ENCODE data around the gene PPIB.

PPIB gene

GRCh38 chr15:64141798-64142512 is 20.9 kb downstream of the PPIB start:
- Histone ChIP-seq H3K27ac (ENCODE audit: low read depth, low read length) (no peak overlapping the region), H3K4me1 (ENCODE audit: control insufficient read depth, low read depth, low read length) (no peaks in the 10 kb centered on the region), H3K4ac (ENCODE audit: low read depth, low read length) (no peak overlapping the region), H3K79me1 (ENCODE audit: low read length) (no peaks in the 10 kb centered on the region), H3K18ac (ENCODE audit: low read length) (no peak overlapping the region), H3K23ac (ENCODE audit: low read length) (no peak overlapping the region), H3K56ac (ENCODE audit: low read length) (no peak overlapping the region), H3K27me3 (ENCODE audit: insufficient read depth, low read length, poor library complexity) (no peaks in the 10 kb centered on the region), H2BK15ac (replicated peaks; ENCODE audit: low read depth) (no peak overlapping the region), H4K8ac (ENCODE audit: low read depth, low read length) (no peak overlapping the region), H2BK120ac (ENCODE audit: low read depth, low read length) (no peak overlapping the region), H3K4me2 (ENCODE audit: low read length) (no peak overlapping the region), H2AK5ac (ENCODE audit: low read length) (no peak overlapping the region), H2BK5ac (ENCODE audit: low read length) (no peak overlapping the region), H4K5ac (ENCODE audit: low read length) (no peak overlapping the region), H3K36me3 (ENCODE audit: control insufficient read depth, insufficient read depth, low read length) (peaks cover 2% of the 10 kb centered on the region), H3K79me2 (ENCODE audit: control insufficient read depth, insufficient read depth, low read length) (no peaks in the 10 kb centered on the region), H3K4me3 (ENCODE audit: low read length) (no peak overlapping the region), H3K9ac (ENCODE audit: low read length) (no peak overlapping the region)
- no CpG with 5 or more reads among the region's 8 CpGs for WGBS (ENCODE audit: extremely low coverage, insufficient coverage, low lambda C conversion rate)
- no peak for DNase-seq

- no CpG with 5 or more reads among the region's 4 CpGs for WGBS (ENCODE audit: extremely low coverage, insufficient coverage, low lambda C conversion rate)
Measured at GRCh38 chr15:64138331-64138941, 24.4 kb downstream of the PPIB start.

GRCh38 chr15:64137226-64137833 is 25.5 kb downstream of the PPIB start:
- Histone ChIP-seq H3K18ac (ENCODE audit: low read length) (no peak overlapping the region), H3K27ac (ENCODE audit: low read depth, low read length) (no peak overlapping the region), H2BK5ac (ENCODE audit: low read length) (no peak overlapping the region), H3K4me1 (ENCODE audit: control insufficient read depth, low read depth, low read length) (no peaks in the 10 kb centered on the region), H3K4me3 (ENCODE audit: low read length) (no peak overlapping the region), H3K36me3 (ENCODE audit: control insufficient read depth, insufficient read depth, low read length) (peaks cover 13% of the 10 kb centered on the region), H3K27me3 (ENCODE audit: insufficient read depth, low read length, poor library complexity) (no peaks in the 10 kb centered on the region), H3K9ac (ENCODE audit: low read length) (no peak overlapping the region), H3K4me2 (ENCODE audit: low read length) (no peak overlapping the region), H4K8ac (ENCODE audit: low read depth, low read length) (no peak overlapping the region), H3K4ac (ENCODE audit: low read depth, low read length) (no peak overlapping the region), H3K79me2 (ENCODE audit: control insufficient read depth, insufficient read depth, low read length) (no peaks in the 10 kb centered on the region), H2BK15ac (replicated peaks; ENCODE audit: low read depth) (no peak overlapping the region), H3K23ac (ENCODE audit: low read length) (no peak overlapping the region), H3K79me1 (ENCODE audit: low read length) (no peaks in the 10 kb centered on the region), H4K5ac (ENCODE audit: low read length) (no peak overlapping the region), H3K56ac (ENCODE audit: low read length) (no peak overlapping the region), H2BK120ac (ENCODE audit: low read depth, low read length) (no peak overlapping the region), H2AK5ac (ENCODE audit: low read length) (no peak overlapping the region)
- WGBS (ENCODE audit: extremely low coverage, insufficient coverage, low lambda C conversion rate) = no CpG with 5 or more reads among the region's 8 CpGs
- no peak for DNase-seq

More at GRCh38 chr15:64138331-64138941, 24.4 kb downstream of the PPIB start:
- no peak overlapping the region for H3K27ac ChIP-seq (ENCODE audit: low read depth, low read length)
- no peaks in the 10 kb centered on the region for H3K79me1 ChIP-seq (ENCODE audit: low read length)
- no peak overlapping the region for H2AK5ac ChIP-seq (ENCODE audit: low read length)
- no peak overlapping the region for H3K23ac ChIP-seq (ENCODE audit: low read length)
- H4K5ac ChIP-seq (ENCODE audit: low read length) = no peak overlapping the region
- peaks cover 13% of the 10 kb centered on the region for H3K36me3 ChIP-seq (ENCODE audit: control insufficient read depth, insufficient read depth, low read length)
- H3K4me1 ChIP-seq (ENCODE audit: control insufficient read depth, low read depth, low read length) = no peaks in the 10 kb centered on the region
- no peak overlapping the region for H2BK15ac ChIP-seq (replicated peaks; ENCODE audit: low read depth)
- H3K9ac ChIP-seq (ENCODE audit: low read length) = no peak overlapping the region
- no peak overlapping the region for H2BK5ac ChIP-seq (ENCODE audit: low read length)
- H3K18ac ChIP-seq (ENCODE audit: low read length) = no peak overlapping the region
- no peak overlapping the region for H2BK120ac ChIP-seq (ENCODE audit: low read depth, low read length)
- no peaks in the 10 kb centered on the region for H3K27me3 ChIP-seq (ENCODE audit: insufficient read depth, low read length, poor library complexity)
- H3K79me2 ChIP-seq (ENCODE audit: control insufficient read depth, insufficient read depth, low read length) = no peaks in the 10 kb centered on the region
- no peak overlapping the region for H3K4me3 ChIP-seq (ENCODE audit: low read length)
- no peak overlapping the region for H3K4me2 ChIP-seq (ENCODE audit: low read length)
- no peak for DNase-seq
- H4K8ac ChIP-seq (ENCODE audit: low read depth, low read length) = no peak overlapping the region
- H3K4ac ChIP-seq (ENCODE audit: low read depth, low read length) = no peak overlapping the region
- no peak overlapping the region for H3K56ac ChIP-seq (ENCODE audit: low read length)

GRCh38 chr15:64136347-64136746 is 26.5 kb downstream of the PPIB start:
- Histone ChIP-seq H4K8ac (ENCODE audit: low read depth, low read length) (no peak overlapping the region), H3K27me3 (ENCODE audit: insufficient read depth, low read length, poor library complexity) (no peaks in the 10 kb centered on the region), H3K4ac (ENCODE audit: low read depth, low read length) (no peak overlapping the region), H2BK120ac (ENCODE audit: low read depth, low read length) (no peak overlapping the region), H4K5ac (ENCODE audit: low read length) (no peak overlapping the region), H3K36me3 (ENCODE audit: control insufficient read depth, insufficient read depth, low read length) (peaks cover 15% of the 10 kb centered on the region), H3K79me1 (ENCODE audit: low read length) (no peaks in the 10 kb centered on the region), H2BK5ac (ENCODE audit: low read length) (no peak overlapping the region), H2BK15ac (replicated peaks; ENCODE audit: low read depth) (no peak overlapping the region), H3K27ac (ENCODE audit: low read depth, low read length) (no peak overlapping the region), H3K4me1 (ENCODE audit: control insufficient read depth, low read depth, low read length) (no peaks in the 10 kb centered on the region), H3K79me2 (ENCODE audit: control insufficient read depth, insufficient read depth, low read length) (no peaks in the 10 kb centered on the region), H3K18ac (ENCODE audit: low read length) (no peak overlapping the region), H2AK5ac (ENCODE audit: low read length) (no peak overlapping the region), H3K9ac (ENCODE audit: low read length) (no peak overlapping the region), H3K23ac (ENCODE audit: low read length) (no peak overlapping the region), H3K4me2 (ENCODE audit: low read length) (no peak overlapping the region), H3K4me3 (ENCODE audit: low read length) (no peak overlapping the region), H3K56ac (ENCODE audit: low read length) (no peak overlapping the region)
- no CpG with 5 or more reads among the region's 7 CpGs for WGBS (ENCODE audit: extremely low coverage, insufficient coverage, low lambda C conversion rate)
- no peak for DNase-seq

- H3K23ac ChIP-seq (ENCODE audit: low read length) = no peak overlapping the region
- H3K4me2 ChIP-seq (ENCODE audit: low read length) = no peak overlapping the region
- H3K4ac ChIP-seq (ENCODE audit: low read depth, low read length) = no peak overlapping the region
- no peaks in the 10 kb centered on the region for H3K79me1 ChIP-seq (ENCODE audit: low read length)
- no peak overlapping the region for H4K5ac ChIP-seq (ENCODE audit: low read length)
- H3K27me3 ChIP-seq (ENCODE audit: insufficient read depth, low read length, poor library complexity) = no peaks in the 10 kb centered on the region
- H4K8ac ChIP-seq (ENCODE audit: low read depth, low read length) = no peak overlapping the region
- no peak overlapping the region for H2BK5ac ChIP-seq (ENCODE audit: low read length)
- WGBS (ENCODE audit: extremely low coverage, insufficient coverage, low lambda C conversion rate) = no CpG with 5 or more reads among the region's 9 CpGs
- H3K56ac ChIP-seq (ENCODE audit: low read length) = no peak overlapping the region
- H3K9ac ChIP-seq (ENCODE audit: low read length) = no peak overlapping the region
- peaks cover 22% of the 10 kb centered on the region for H3K36me3 ChIP-seq (ENCODE audit: control insufficient read depth, insufficient read depth, low read length)
- DNase-seq = no peak
- H3K27ac ChIP-seq (ENCODE audit: low read depth, low read length) = no peak overlapping the region
- no peak overlapping the region for H2AK5ac ChIP-seq (ENCODE audit: low read length)
- H3K4me1 ChIP-seq (ENCODE audit: control insufficient read depth, low read depth, low read length) = no peaks in the 10 kb centered on the region
- no peak overlapping the region for H2BK120ac ChIP-seq (ENCODE audit: low read depth, low read length)
- H2BK15ac ChIP-seq (replicated peaks; ENCODE audit: low read depth) = no peak overlapping the region
- H3K79me2 ChIP-seq (ENCODE audit: control insufficient read depth, insufficient read depth, low read length) = no peaks in the 10 kb centered on the region
- H3K4me3 ChIP-seq (ENCODE audit: low read length) = no peak overlapping the region
- no peak overlapping the region for H3K18ac ChIP-seq (ENCODE audit: low read length)
Measured at GRCh38 chr15:64134345-64134829, 28.4 kb downstream of the PPIB start.

Measured in mesendoderm (in vitro differentiated cells).